Body of pancreas (tissue), 4 donors: ENCODE data around the gene TNIP2. TPM values are rescaled to one million over a fixed set of nuclear protein-coding genes. Genes with fewer than 3 reads are reported as not detected.
A peak's percentile ranks its signal among the peaks of the same experiment; 100 is the strongest.
"Not testable (repeated sequence)": the region's sequence is repeated elsewhere in the genome, so short reads cannot be mapped to it uniquely, and the experiment has no call there.

Experiments
- ATAC-seq: fragments of 150-250 bp; one replicate; pipeline ENCODE4 v1.9.1; 2016
- DNase-seq, 4 donors: peaks; one replicate each; pipeline ENCODE4 v3.0.0-alpha.2; 2019
- H3K27ac ChIP-seq, 4 donors: fragments of 200-600 bp; sonication (generic); 1 replicate in 3 of 4; 2 replicates in 1 of 4; pipeline versions ENCODE4 v1.5.1 to v1.6.1; 2016 to 2019; ENCODE audit warnings: mild to moderate bottlenecking in 1 of 4, mixed read lengths in 1 of 4, moderate library complexity in 1 of 4
- H3K27me3 ChIP-seq, 2 donors: fragments of 200-600 bp; sonication (generic); one replicate each; pipeline ENCODE4 v1.6.0; 2016; ENCODE audit warnings: mild to moderate bottlenecking in 1 of 2
- H3K36me3 ChIP-seq, 2 donors: fragments of 200-600 bp; sonication (generic); replicated peaks in 1 of 2; 2 replicates each; pipeline ENCODE4 v1.5.1; 2016; ENCODE audit warnings: low read depth in 2 of 2; ENCODE audit not compliant: insufficient read depth in 1 of 2
- H3K4me1 ChIP-seq: fragments of 200-600 bp; sonication (generic); one replicate; pipeline ENCODE4 v1.6.0; 2016
- H3K4me3 ChIP-seq, 2 donors: fragments of 200-600 bp; sonication (generic); 1 replicate in 1 of 2; 2 replicates in 1 of 2; pipeline ENCODE4 v1.5.1; 2016 to 2019
- H3K9me3 ChIP-seq, 3 donors: fragments of 200-600 bp; sonication (generic); 1 replicate in 2 of 3; 2 replicates in 1 of 3; pipeline ENCODE4 v1.5.1; 2016
- POLR2A ChIP-seq, 3 donors: fragments of 450-650 bp; IDR thresholded peaks; one replicate each; pipeline ENCODE4 v1.6.1; 2016; ENCODE audit warnings: antibody characterized with exemption in 3 of 3, mild to moderate bottlenecking in 2 of 3
- WGBS, 2 donors: methylation state at CpG; one replicate each; pipeline ENCODE4 v1.1.5; 2017; 5-methylcytosine and 5-hydroxymethylcytosine counted together
- intact Hi-C: fragments of 100-400 bp; cut with DNase I; formaldehyde crosslinking; loops from one replicate; pipeline ENCODE4 v1.15.1; 2023
- total RNA-seq, 2 donors: library from RNA; depleted of rRNA; stranded (reverse); fragments of >200 nt; gene quantifications; one replicate each; pipeline ENCODE4 v1.1.0, GENCODE V29; 2016
- TF ChIP-seq, protein P1 (sequence below), 7 experiments: fragments of 450-650 bp in 4 of 7; fragments of 200-600 bp in 3 of 7; sonication (generic) in 3 of 7; IDR thresholded peaks; one replicate each; pipeline ENCODE4 v1.5.1; 2016 to 2019; ENCODE audit warnings: antibody characterized with exemption in 7 of 7

Gene TNIP2
- total RNA-seq, 2 donors from 2014 or later: 39.7 to 75.8 TPM

DNA sequence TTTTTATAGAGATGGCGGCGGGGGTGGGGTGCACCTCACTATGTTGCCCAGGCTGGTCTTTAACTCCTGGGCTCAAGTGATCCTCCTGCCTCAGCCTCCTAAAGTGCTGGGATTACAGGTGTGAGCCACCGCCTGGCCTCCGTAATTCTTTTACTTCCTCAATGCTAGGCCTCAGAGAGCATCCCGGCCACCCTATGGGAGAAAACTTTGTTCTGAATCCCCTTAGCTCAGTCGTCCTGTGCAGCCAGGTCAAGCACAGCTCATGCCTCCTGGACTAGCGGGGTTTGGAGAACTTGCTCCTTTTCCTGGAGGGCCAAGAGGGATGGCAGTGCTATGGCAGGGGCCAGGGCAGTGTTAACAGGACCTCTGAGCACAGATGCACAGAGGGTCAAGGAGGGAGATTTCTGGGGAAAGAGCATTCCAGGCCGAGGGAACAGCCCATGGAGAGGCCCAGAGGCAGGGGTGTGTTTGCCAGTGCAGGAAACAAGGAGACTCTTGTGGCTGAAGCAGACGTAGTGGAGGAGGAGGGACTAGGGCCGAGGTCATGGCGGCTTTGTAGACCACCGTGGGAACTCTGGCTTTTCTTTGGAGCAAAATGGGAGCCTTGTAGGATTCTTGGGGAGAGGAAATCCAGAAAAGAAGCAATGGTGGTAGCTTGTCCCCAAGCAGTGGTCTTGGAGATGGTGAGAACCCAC lies 9.8 kb upstream of the TNIP2 start:
- 88 to 93% methylated on average over 11 to 12 of the region's 12 CpGs for WGBS, 2 donors

DNA sequence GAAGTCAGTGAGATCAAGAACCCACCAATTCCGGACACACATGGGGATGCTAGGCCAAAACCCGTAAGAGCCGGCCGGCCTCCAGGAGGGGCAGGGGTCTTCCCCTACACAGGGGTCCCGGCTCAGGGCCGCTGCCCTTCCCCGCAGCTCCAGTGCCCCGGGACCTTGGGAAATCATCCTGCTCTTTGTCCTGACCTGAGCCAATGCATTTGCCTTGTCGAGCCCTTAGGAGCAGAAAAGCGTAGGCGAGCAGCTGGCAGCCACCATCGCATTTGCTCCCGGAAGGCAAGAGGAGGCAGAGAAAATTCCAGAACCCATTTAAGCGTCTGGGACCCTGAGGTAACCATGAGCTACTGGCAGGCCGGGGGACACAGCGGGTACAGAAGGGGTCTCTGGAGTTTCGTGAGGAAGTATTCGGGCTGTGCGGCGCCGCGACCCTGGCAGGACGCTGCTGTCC lies 7.4 kb upstream of the TNIP2 start:
- no peak for ATAC-seq
- peaks cover 38% of the 10 kb centered on the region for H3K4me1 ChIP-seq
- no peaks in the 10 kb centered on the region for H3K27me3 ChIP-seq
- H3K4me3 ChIP-seq: no peak overlapping the region
- DNase-seq: no peak
- H3K27ac ChIP-seq: peak overlapping the region in 3 of 4 donors; percentile 31 to 45 (median 37)
- H3K9me3 ChIP-seq: no peaks in the 10 kb centered on the region
- intact Hi-C loops: loop anchor here (10.0 kb wide), 2 partner anchors 81 to 271 kb away; partner anchors contain the start of gene ADD1
- TF ChIP-seq, protein P1, sequence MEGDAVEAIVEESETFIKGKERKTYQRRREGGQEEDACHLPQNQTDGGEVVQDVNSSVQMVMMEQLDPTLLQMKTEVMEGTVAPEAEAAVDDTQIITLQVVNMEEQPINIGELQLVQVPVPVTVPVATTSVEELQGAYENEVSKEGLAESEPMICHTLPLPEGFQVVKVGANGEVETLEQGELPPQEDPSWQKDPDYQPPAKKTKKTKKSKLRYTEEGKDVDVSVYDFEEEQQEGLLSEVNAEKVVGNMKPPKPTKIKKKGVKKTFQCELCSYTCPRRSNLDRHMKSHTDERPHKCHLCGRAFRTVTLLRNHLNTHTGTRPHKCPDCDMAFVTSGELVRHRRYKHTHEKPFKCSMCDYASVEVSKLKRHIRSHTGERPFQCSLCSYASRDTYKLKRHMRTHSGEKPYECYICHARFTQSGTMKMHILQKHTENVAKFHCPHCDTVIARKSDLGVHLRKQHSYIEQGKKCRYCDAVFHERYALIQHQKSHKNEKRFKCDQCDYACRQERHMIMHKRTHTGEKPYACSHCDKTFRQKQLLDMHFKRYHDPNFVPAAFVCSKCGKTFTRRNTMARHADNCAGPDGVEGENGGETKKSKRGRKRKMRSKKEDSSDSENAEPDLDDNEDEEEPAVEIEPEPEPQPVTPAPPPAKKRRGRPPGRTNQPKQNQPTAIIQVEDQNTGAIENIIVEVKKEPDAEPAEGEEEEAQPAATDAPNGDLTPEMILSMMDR (IDR thresholded peaks at IDR 0.05): no peak
- no peak for TF ChIP-seq POLR2A (IDR thresholded peaks at IDR 0.05)
- WGBS, 2 donors: 60 to 63% methylated on average over 9 to 22 of the region's 23 CpGs
- H3K36me3 ChIP-seq: no peaks in the 10 kb centered on the region

More for the DNA sequence above, 9.8 kb upstream of the TNIP2 start:
- no peaks in the 10 kb centered on the region for H3K27me3 ChIP-seq
- H3K4me3 ChIP-seq: no peak overlapping the region
- TF ChIP-seq, protein P1 (IDR thresholded peaks at IDR 0.05): no peak
- no peak for TF ChIP-seq POLR2A (IDR thresholded peaks at IDR 0.05)
- no peaks in the 10 kb centered on the region for H3K9me3 ChIP-seq
- H3K27ac ChIP-seq: no peak overlapping the region
- peaks cover 24% of the 10 kb centered on the region for H3K4me1 ChIP-seq
- H3K36me3 ChIP-seq: no peaks in the 10 kb centered on the region
- intact Hi-C loops: loop anchor here (10.0 kb wide), 2 partner anchors 79 to 269 kb away; partner anchors contain the start of gene ADD1
- DNase-seq: no peak
- ATAC-seq: no peak

DNA sequence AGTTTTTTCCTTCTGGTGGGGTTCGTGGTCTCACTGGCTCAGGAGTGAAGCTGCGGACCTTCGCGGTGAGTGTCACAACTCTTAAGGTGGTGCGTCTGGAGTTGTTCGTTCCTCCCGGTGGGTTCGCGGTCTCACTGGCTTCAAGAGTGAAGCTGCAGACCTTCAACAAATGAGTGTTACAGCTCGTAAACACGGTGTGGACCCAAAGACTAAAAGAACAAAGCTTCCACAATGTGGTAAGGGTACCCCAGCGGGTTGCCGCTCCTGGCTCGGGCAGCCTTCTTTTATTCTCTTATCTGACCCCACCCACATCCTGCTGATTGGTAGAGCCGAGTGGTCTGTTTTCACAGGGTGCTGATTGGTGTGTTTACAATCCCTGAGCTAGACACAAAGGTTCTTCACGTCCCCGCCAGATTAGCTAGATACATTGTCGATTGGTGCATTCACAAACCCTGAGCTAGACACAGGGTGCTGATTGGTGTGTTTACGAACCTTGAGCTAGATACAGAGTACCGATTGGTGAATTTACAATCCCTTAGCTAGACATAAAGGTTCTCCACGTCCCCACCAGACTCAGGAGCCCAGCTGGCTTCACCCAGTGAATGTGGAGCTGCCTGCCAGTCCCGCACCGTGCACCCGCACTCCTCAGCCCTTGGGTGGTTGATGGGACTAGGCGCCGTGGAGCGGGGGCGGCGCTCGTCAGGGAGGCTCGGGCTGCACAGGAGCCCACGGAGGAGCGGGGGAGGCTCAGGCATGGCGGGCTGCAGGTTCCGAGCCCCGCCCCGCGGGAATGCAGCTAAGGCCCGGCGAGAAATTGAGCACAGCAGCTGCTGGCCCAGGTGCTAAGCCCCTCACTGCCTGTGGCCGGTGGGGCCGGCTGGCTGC lies 6.6 kb upstream of the TNIP2 start:
- not testable (repeated sequence) for H3K4me3 ChIP-seq, H3K27me3 ChIP-seq, DNase-seq, H3K36me3 ChIP-seq, ATAC-seq, H3K9me3 ChIP-seq
- Histone ChIP-seq H3K4me1 (peaks cover 38% of the 10 kb centered on the region), H3K27ac (peak overlapping the region in 3 of 4 donors; percentile 82 to 93 (median 84))
- WGBS, 2 donors: 86 to 91% methylated on average over 26 to 29 of the region's 42 CpGs
- intact Hi-C loops: loop anchor here (10.0 kb wide), 2 partner anchors 82 to 272 kb away; partner anchors contain the start of gene ADD1

DNA sequence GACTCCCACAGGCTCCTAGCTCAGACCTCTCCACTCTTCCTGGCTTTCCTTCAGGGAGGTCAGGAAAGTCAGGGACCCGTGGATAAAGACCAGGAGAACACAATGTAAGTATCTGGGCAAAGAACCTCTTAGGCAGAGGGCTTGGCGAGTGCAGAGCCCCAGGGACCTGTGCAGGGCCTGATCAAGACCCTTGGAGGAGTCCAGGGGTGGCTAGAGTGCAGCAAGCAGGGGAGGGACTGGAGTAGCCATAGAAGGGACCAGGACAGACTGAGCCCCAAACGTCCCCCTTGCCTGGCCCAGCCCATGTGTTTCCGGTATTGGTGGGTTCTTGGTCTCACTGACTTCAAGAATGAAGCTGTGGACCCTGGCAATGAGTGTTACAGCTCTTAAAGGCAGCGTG lies 5.9 kb upstream of the TNIP2 start:
- Histone ChIP-seq H3K27ac (peak overlapping the region; percentile 82 to 93 (median 88)), H3K4me1 (peaks cover 40% of the 10 kb centered on the region), H3K36me3 (no peaks in the 10 kb centered on the region), H3K4me3 (no peak overlapping the region), H3K9me3 (no peaks in the 10 kb centered on the region), H3K27me3 (no peaks in the 10 kb centered on the region)
- intact Hi-C loops: loop anchor here (10.0 kb wide), 2 partner anchors 83 to 273 kb away; partner anchors contain the start of gene ADD1
- TF ChIP-seq, protein P1 (IDR thresholded peaks at IDR 0.05): no peak
- TF ChIP-seq POLR2A (IDR thresholded peaks at IDR 0.05): no peak
- no peak for DNase-seq
- WGBS, 2 donors: 60 to 68% methylated on average over 4 to 5 of the region's 5 CpGs
- ATAC-seq: no peak
